Measurements from ENCODE around the gene ETF1.

ETF1 gene

GRCh38 chr5:138560971-138561370 lies 17.9 kb upstream of the ETF1 start:
- no peak for DNase-seq

GRCh38 chr5:138559937-138560336 lies 16.9 kb upstream of the ETF1 start:
- DNase-seq, result no peak

DNA sequence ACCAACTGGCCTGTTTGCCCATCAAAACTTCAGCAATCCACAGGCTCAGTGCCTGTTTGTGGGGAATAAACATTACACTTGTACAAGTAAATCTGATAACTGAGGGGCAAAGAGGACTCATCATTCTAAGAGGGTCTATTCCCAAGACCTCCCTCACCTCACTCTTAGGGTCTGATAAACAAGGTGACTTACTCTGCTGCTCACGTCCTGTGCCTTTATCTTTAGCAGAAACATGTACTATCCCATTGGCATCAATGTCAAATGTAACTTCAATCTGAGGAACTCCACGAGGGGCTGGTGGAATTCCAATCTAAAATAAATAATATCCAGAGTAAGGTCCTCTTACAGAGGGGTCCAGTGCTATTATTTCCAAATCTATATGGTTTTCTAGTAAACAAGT lies 14.6 kb upstream of the ETF1 start:
- no peak for DNase-seq

- DNase-seq, result no peak
Measured at GRCh38 chr5:138554143-138554542, 11.1 kb upstream of the ETF1 start.

DNA sequence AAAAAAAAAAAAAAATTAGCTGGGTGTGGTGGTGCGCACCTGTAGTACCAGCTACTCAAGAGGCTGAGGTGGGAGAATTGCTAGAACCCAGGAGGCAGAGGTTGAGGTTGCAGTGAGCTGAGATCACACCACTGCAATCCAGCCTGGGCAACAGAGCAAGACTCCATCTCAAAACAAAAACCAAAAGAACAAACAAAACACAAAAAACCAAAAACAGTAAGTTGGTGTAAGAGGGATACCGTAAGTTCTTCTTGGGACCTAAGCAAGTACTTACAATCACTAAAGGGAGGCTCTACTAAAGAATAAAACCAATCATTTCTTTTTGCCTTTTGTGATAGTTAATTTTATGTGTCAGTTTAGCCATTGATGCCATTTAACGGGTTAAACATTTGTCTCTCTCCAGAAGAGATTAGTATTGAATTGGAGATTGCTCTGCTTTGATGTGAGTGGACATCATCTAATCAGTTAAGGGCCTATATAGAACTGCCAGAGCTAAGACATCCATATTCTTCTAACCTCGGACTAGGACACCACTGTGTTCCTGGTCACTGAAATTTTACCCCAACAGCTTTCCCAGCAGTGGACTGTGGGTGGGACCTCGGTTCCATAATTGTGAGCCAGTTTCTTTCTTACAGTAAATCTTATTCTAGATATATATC lies 10.5 kb upstream of the ETF1 start:
- DNase-seq, result no peak

- no peak for DNase-seq
Measured at GRCh38 chr5:138552657-138553056, 9.6 kb upstream of the ETF1 start.

GRCh38 chr5:138549414-138549813 lies 6.4 kb upstream of the ETF1 start:
- DNase-seq, result no peak

GRCh38 chr5:138545919-138546562 lies 3.0 kb upstream of the ETF1 start:
- no peak for DNase-seq

GRCh38 chr5:138544181-138545134 lies 1.4 kb upstream of the ETF1 start:
- DNase-seq, result peak in 1 of 6 experiments; percentile 46

GRCh38 chr5:138543730-138544104 lies 681 bp upstream of the ETF1 start:
- DNase-seq, result no peak

DNA sequence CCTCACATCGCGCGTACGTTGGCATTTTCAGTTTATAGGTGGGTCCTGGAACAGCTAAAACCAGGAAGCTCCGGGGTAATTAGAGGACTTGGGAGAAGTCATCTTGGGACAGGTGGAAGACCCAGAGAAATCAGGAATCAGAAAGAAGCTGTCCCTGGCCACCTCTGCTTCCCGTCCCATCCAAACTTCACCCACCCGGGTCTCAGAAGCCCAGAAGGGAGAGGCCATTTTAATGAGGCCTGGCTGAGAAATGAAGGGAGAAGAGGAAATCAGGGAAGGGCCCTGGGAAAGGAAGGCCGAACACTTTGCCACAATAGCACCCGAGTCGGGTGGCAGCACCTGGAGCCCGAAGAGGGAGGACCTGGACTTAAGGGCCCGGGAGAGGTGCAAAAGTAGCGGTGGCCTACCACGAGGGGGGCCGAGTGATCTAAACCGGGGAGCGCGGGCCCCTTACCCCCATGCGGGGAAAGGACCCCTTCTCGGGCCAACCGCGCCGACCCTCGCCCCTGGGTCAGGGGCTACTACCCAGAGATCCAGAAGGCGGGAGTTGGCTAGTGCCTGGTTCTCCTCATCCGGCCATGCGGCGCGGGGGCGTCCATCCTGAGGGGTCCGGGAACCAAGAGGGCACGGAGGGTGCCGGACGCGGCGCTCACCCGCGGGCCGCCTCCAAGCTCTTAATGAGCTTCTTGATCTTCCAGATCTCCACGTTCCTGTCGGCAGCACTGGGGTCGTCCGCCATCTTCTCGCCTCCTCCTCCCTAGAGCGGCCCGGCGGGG lies 668 bp downstream of the ETF1 start:
- peak in 1 of 6 experiments; percentile 36 for DNase-seq

DNA sequence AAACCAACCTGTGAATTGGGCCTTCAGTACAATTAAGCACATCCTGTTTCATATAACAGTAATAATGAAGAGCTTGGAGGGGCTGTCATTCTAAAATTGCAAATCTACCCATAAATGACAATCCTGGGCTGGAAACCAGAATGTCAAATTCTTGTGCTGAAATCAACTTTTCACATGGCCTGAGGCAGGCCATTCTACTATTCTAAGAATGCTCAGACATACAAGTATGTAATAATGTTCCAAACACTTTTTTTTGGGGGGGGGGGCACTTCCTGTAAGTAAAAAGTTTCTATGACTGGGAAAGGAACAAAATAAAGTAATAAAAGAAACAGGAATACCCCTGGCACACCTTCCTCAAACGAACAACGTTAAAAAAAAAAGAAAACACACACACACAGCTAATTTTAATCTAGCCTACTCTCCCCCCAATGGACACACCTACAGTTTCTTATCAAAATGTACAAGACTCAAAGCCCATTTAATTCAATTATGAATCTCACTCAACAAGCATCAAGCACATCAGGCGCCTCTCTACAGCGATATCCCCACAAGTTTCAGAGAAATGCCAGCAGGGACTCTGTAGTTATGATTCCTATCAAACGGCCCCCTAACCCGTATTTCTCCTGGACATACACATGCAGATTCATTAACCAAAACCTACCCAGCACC lies 1.4 kb downstream of the ETF1 start:
- DNase-seq, result no peak

DNA sequence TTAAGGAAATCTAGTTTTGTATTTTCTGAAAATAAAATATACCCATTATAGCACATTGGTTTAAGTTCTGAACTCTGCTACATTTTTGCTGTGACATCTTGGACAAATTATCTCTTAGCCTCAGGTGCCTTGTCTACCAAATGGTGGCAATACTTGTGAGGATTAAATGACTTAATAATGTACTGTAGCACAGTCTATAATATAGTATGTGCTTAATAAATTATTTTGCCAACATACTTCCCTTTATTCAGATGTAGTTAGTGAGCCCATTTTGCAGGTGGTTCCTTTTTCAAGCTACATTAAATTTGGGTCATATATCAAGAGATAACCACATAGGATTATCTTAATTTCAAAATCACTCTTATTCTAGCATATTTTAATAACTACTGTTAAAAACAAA lies 3.2 kb downstream of the ETF1 start:
- no peak for DNase-seq

DNA sequence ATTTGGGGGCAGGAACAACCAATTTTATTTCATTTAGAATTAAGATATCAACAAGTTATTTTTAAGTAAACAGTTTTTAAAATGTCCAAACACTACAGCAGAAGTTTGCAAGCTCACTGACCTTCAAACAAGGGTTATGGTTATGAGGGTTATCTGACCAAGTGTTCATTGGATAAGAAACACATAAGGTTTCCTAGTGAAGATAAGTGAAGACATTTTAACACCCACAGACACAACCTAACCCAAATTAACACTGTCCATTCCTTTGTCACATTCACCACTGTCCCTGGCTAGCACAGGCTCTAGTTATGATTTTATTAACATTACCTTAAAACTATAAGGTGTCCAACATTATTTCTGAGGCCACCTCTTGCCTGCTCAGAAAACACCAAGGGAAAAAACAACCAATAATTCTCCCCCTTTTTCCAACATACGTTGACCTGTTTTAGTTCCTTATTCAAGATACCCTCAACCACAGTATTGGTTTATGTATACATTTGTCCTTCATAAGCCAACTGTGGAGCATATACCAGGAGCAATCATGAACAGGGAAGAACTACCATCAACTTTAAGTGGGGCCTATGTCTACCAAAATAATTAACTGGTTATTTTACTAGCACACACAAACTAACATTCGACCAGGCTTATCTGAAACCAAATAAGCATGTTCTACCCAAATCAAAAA lies 4.0 kb downstream of the ETF1 start:
- no peak for DNase-seq

DNA sequence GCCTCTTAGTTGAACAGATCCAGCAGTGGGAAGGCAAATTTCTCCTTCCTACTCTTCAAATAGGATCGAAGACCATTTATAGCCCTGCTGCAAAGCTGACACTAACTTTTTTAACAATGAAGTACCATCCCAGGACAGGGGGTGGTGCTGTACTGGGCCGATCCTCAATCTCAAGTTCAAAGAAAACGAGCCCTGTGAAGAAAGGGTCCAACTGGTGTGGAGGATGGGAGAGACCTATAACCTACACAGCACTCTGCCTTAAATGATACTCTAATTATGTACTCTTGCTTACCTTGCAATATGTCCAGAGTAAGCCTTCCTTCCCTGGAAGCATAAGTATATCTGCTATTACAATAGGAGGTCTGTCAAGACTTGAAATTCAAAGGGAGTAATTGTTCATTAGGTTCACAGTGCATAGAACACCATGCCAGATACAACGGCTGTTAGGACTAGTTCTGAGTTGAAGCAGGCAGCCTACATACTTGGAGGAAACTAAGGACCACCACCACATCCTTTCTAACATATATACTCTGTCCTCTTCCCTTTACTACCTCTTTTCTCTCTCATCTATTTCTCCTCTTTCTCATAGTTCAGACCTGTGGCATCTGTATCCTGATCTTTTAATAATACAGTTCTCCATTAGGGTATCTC lies 6.2 kb downstream of the ETF1 start:
- no peak for DNase-seq

DNA sequence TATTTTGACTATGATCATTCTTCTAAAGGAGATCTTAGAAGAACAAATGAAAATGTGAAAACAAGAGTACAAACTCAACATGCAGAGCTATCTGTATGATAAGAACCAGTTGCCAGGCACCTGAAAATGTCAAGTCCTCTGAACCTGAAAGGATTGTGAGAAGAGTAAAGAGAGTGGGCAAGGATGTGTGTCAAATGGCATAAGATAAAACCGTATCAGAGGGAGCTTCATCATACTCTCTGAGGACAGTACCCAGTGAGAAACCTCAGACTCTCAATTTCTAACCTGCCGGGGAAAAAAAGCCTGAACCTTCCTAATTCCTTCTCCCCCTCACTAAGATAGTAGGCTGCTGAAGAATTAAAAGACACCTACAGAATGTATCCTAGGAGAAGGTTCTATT lies 6.8 kb downstream of the ETF1 start:
- no peak for DNase-seq

GRCh38 chr5:138533973-138534941 lies 8.8 kb downstream of the ETF1 start:
- no peak for DNase-seq

DNA sequence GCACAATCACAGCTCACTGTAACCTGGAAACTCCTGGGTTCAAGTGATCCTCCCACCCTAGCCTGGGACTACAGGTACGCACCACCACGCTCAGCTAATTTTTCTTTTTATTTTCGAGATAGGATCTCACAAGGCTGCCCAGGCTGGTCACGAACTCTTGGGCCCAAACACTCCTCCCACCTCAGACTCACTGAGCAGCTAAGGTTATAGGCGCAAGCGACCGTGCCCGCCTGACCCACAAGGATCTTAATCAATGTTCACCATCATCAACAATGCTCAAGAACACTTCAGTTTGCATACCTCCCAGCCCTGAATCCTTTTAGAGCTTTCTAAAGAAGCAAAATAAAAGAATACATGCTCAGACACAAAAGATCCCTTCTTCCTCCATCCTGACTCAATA lies 13.2 kb downstream of the ETF1 start:
- no peak for DNase-seq

GRCh38 chr5:138528744-138529469 lies 14.1 kb downstream of the ETF1 start:
- DNase-seq, result no peak
